Fibroblast of skin of right biceps (primary cell): ENCODE data around the gene SYK.

Experiments
- DNase-seq: peaks from one replicate; pipeline ENCODE4 v3.0.0-alpha.2; 2013

SYK gene

GRCh38 chr9:90826326-90827020, 24.9 kb downstream of the SYK start:
- DNase-seq, result no peak

- DNase-seq, result no peak
These were observed 25.7 kb downstream of the SYK start for GRCh38 chr9:90827181-90827871.

- no peak for DNase-seq
These were observed 28.4 kb downstream of the SYK start for GRCh38 chr9:90830051-90830450.

- no peak for DNase-seq
These were observed 29.4 kb downstream of the SYK start for GRCh38 chr9:90830977-90831376.

GRCh38 chr9:90832261-90832660, 30.6 kb downstream of the SYK start:
- no peak for DNase-seq

- DNase-seq, result no peak
These were observed 33.4 kb downstream of the SYK start for GRCh38 chr9:90834828-90835595.

GRCh38 chr9:90836411-90837080, 34.9 kb downstream of the SYK start:
- DNase-seq, result no peak

DNA sequence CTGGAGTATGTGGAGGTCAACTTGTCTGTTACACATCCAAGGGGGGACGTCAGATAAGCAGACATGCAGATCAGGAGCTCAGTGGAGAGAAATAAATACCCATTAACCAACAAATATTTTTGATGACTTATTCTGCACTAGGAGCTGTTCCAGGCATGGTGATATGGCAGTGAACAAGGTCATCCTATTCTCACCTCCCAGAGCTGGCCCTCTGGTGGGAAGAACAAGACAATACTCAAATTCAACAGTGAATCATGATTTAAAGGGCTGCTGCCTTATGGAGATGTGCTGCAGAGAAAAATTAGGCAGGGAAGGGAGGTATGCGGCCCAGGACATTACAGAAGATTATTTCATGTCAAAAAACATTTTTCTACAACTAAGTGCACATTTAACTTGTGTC, 36.5 kb downstream of the SYK start:
- no peak for DNase-seq

- no peak for DNase-seq
These were observed 37.0 kb downstream of the SYK start for GRCh38 chr9:90838581-90839154.

- DNase-seq, result no peak
These were observed 37.6 kb downstream of the SYK start for GRCh38 chr9:90839183-90839728.

GRCh38 chr9:90840696-90841095, 39.1 kb downstream of the SYK start:
- no peak for DNase-seq

DNA sequence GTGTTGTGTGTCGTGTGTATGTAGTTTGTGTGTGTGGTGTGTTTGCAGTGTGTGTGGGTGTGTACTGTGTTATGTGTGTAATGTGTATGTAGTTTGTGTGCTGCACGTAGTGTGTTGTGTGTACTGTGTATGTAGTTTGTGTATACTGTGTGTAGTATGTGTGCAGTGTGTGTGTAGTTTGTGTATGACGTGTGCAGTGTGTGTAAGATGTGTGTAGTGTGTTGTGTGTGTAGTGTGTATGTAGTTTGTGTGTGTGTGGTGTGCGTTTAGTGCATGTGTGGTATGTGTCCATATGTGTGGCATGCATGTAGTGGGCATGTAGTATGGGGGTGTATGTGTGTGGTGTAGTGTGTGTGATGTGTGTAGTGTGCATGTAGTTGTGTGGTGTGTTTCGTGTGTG, 39.6 kb downstream of the SYK start:
- no peak for DNase-seq

DNA sequence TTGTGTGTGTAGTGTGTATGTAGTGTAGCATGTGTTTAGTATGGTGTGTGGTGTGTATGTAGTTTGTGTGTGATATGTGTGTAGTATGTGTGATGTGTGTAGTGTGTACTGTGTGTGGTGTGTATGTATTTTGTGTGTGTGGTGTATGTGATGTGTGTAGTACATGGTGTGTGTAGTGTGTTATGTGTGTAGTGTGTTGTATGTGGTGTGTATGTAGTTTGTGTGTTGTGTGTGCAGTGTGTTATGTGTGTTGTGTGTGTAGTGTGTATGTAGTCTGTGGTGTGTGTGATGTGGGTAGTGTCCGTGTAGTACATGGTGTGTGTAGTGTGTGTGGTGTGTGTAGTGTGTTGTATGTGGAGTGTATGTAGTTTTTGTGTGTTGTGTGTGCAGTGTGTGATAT, 40.0 kb downstream of the SYK start:
- no peak for DNase-seq

DNA sequence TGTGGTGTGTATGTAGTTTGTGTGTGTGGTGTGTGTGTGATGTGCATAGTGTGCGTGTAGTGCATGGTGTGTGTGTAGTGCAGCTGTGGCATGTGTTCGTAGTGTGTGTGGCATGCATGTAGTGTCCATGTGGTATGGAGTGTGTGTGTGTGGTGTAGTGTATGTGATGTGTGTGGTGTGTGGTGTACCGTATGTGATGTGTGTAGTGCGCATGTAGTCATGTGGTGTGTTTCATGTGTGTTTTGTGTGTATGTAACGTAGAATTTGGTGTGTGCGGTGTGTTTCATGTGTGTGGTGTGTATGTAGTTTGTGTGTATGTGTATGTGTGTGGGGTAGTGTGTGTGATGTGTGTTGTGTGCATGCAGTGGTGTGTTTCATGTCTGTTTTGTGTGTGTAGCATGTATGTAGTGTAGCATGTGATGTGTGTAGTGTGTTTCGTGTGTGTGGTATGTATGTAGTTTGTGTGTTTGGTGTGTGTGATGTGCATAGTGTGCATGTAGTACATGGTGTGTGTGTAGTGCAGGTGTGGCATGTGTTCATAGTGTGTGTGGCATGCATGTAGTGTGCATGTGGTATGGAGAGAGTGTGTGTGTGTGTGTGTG, 40.7 kb downstream of the SYK start:
- DNase-seq, result no peak

DNA sequence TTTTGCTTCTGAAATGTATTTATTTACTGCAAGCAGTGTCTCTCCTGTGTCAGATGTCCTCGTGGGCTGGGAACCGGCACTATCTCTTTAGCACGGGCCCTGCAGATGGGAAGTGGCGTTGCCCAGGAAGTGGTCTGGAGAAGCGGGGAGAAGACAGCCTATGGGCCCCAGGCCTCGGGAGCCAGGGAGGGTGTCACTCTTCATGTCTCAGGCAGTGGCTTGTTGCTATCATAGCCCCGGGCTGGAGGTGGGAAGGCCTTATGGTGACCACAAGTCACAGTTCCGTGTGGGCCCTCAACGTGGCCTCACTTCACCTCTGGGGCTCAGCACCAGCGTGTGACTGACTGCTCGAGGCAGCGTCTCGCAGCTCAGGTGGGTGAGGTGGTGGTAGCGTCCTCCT, 41.4 kb downstream of the SYK start:
- no peak for DNase-seq

- DNase-seq, result no peak
These were observed 41.9 kb downstream of the SYK start for GRCh38 chr9:90843525-90843924.

DNA sequence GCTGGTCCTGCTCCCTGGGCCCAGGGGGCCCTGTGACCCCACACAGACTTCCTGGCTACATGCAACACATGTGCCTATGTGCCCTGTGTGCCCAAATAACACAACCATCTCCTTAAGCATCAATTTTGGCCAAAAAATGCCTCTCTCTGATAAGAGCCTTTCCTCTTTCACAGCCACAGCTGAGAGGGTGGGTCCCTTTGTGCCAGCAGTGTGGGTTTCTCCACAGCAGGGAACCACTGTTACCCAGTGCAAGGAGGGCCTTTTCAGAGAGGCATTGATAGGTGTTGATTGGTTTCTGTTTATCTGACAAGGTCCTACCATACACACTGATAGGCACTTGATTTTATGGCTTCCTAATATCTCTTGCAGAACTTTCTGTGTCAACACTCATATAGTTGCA, 42.7 kb downstream of the SYK start:
- no peak for DNase-seq

DNA sequence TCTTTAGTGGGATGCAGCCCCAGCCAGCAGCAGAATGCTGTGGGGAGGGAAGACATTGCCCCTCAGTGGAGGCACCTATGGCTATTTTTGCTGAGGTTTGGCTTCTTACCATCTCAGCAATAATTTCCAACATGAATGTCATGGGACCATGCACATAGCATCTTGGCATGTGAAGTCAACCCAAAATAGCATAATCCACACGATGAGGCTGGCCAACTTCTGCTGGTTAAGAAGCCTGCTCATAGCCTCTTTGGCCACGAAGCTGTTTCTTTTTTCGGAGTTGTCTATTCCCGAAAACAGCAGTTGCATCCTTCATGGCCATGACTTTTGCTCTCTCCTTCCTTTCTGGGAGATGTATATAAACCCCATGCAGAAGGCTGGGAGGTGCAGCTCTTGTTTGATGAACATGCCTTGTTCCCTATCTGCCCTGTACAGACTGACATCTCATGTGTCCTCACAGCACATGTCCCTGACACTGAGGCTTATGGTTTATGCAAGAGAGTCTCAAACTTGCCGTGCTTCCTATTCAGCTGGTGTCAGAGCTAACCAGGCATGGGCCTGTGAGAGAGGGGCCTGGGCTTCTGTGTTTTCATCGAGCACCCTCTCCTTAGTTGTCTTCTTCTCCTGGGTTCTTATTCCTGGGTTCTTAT, 45.3 kb downstream of the SYK start:
- DNase-seq, result no peak

DNA sequence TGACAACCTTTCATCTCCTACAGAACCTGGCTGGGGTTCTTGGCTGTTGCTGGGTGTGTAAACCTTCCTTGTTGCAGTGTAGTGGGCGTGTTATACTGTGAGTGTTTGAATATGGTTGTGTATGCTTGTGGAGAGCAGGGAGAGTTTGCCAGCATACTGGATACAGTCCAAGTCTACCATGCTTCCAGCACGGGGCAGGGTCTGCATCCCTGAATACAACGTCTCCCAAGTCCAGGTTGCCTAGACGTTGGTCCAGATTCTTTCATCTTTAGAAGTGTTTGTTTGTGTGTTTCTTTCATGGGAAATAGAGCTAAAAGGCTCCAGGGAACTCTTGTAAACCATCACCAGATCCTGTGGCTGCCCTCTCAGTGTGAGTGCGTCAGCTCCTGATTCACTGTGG, 46.4 kb downstream of the SYK start:
- DNase-seq, result no peak

DNA sequence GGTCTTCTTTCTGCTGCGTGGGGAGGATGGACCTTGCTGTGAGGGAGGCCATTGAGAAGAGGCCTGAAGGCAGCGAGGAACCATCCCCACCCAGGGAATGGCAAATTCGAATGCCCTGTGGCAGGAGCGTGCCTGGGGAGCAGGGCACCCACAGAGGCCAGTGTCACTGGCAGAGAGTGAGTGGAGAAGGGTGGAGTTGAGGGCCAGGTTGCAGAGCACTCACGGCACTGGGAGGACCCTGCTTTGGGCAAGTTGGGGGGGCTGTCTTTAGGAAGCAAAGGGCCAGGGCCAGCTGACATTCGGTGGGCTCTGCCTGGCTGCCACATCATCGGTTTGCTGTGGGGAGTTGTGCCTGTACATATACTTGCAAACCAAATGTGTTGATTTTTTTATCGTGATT, 47.2 kb downstream of the SYK start:
- no peak for DNase-seq

- no peak for DNase-seq
These were observed 49.8 kb downstream of the SYK start for GRCh38 chr9:90851444-90851843.

DNA sequence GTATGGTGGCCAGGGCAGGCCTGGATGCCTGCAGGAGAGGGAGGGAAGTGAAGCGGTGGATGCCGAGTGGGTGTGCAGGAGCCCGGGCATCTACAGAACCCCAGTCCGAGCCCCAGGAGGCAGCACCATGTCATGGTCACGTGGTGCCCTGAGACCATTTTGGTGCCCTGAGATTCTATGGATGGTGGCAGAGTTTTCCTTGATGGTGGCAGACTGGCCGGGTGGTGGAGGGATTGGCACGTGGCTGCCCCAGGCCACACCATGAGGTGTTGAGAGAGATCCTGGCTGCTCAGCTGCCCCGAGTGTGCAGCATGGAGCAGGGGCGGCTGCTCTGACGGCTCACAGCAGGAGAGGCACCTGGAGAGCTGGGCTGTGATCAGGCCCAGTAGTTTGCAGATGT, 52.3 kb downstream of the SYK start:
- no peak for DNase-seq
